HG03571 (cell line): ENCODE results near the gene ROMO1.
"Not testable (repeated sequence)": the region's sequence is repeated elsewhere in the genome, so short reads cannot be mapped to it uniquely, and the experiment has no call there.

ENCODE experiments used
- ATAC-seq: cut with Tn5 transposase; IDR thresholded peaks from one replicate; pipeline ENCODE4 v1.9.1; 2021; ENCODE audit not compliant: unreplicated experiment

The ROMO1 gene

GRCh38 chr20:35709259-35709658, 10.1 kb downstream of the ROMO1 start:
- ATAC-seq: no peak

DNA sequence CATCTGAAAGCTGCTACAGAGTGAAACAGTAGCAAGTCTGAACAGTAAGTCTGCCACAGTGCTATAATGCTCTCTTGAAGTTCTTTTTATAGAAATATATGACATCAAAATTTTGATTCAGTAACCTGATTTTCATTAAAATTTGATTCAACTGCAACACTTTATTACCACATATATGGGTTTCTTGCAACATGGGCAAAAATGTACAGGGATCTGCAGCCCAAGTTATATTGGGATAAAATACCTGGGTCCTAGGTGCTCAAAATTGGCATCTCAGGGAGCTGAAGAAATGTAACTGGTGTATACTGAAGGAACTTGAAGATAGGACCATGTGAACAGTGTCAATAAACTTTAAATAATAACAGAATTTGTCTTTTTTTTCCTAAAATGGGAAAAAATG, 10.8 kb downstream of the ROMO1 start:
- ATAC-seq: no peak

GRCh38 chr20:35710884-35711587, 11.8 kb downstream of the ROMO1 start:
- no peak for ATAC-seq

DNA sequence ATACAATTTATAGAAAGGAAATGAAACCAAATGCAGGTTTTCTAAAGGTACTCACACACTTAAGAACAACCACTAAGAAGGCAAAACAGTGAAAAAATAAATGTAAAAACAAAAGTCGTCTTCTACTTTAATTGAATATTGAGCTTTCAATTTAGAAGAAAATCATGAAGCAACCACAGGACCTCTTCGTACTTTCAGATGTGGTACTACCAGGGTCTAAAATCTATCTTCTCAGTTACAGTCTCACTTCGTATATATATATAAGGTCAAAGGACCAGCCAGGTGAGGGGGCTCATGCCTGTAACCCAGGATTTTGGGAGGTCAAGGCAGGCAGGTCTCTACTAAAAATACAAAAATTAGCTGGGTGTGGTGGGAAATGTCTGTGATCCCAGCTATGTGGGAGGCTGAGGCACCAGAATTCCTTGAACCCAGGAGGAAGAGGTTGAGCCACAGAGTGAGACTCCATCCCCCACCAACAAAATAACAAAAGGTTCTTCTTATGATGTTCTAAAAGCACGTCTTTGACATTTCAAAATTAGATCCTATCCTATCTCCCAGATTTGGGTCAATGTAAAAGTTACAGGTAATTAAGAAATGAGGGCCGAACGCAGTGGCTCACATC, 12.5 kb downstream of the ROMO1 start:
- no peak for ATAC-seq

- ATAC-seq: not testable (repeated sequence)
Measured at GRCh38 chr20:35713120-35713519, 13.9 kb downstream of the ROMO1 start.

DNA sequence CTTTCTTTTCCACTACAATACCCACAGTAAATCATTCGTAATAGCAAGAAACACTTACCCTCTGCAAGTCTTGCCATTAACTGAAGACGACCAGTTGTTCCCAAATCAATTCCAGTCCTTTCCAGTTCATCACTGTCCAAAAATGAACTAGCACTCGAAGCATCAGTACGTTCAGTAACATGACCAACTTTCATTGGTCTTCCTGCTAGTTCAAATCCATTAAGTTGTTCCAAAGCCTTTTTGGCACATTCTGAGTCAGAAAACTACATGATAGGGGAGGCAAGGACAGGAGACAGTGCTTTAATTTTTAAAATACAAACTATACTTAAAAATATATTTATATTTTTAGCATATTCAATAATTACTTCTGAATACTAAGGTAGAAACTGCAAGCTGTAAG, 14.9 kb downstream of the ROMO1 start:
- ATAC-seq: no peak

DNA sequence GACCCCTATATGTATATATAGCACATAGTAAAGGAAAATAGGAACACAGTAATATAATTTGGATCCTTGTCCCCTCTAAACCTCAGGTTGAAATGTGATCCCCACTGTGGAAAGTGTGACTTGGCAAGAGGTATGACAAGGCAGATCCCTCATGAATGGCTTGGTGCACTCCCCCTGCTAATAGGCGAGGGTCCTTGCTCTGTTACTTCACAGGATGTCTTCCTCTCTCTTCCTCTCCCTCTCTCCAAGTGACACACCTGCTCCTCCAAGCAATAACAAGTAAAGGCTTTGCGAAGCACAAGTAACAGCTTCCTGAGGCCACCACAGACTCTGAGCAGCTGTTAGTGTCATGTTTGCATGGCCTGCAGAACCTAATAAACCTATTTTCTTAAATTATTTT, 16.4 kb downstream of the ROMO1 start:
- no peak for ATAC-seq

GRCh38 chr20:35716330-35716729, 17.1 kb downstream of the ROMO1 start:
- ATAC-seq: no peak

GRCh38 chr20:35718321-35718720, 19.1 kb downstream of the ROMO1 start:
- ATAC-seq: not testable (repeated sequence)

- ATAC-seq: no peak
Measured at GRCh38 chr20:35718972-35719635, 19.9 kb downstream of the ROMO1 start.

DNA sequence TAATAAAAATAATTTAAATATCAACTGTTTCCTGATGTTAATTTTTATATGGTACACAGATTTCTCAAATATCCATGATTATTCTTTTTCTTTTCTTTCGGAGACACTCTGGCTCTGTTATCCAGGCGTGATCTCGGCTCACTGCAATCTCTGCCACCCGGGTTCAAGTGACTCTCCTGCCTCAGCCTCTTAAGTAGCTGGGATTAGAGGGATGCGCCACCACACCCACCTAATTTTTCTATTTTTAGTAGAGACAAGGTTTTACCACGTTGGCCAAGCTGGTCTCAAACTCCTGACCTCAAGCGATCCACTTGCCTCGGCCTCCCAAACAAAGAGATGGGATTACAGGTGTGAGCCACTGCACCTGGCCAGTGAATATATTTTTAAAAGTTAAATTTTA, 20.5 kb downstream of the ROMO1 start:
- no peak for ATAC-seq

GRCh38 chr20:35720165-35721123, 21.2 kb downstream of the ROMO1 start:
- no peak for ATAC-seq

DNA sequence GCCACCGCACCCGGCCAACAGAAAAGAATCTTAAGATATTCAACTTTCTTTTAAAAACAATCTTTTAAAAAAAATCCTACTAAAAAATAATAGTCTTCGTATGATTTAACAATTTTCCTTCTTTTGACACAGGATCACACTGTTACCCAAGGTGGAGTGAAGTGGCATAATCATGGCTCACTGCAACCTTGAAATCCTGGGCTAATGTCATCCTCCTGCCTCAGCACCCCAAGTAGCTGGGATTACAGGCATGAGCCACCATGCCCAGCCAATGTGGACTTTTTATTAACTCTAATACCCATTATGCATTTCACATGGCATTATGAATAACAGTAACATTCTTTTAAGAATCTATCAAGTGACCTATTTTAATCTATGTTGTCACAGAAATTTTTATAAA, 22.0 kb downstream of the ROMO1 start:
- ATAC-seq: no peak

DNA sequence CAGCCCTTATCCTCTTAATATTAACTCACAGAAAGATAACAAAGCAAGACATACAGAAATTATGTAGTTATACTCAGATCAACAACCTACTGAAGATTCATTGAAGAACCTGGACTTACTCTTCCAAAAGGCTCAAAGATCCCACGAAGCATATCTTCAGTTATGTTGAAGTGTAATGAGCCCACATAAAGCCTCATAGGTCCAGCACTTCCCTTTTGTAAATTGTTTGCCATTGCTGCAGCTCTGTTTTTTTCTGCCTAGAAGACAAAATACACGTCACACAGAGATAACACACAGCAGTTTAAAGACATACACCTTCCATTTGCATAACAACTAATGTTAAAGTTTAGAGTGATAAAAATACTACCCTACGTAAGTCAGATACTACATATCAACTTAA, 22.4 kb downstream of the ROMO1 start:
- no peak for ATAC-seq

- ATAC-seq: not testable (repeated sequence)
Measured at GRCh38 chr20:35723275-35723639, 24.1 kb downstream of the ROMO1 start.

GRCh38 chr20:35723652-35724320, 24.6 kb downstream of the ROMO1 start:
- ATAC-seq: not testable (repeated sequence)

DNA sequence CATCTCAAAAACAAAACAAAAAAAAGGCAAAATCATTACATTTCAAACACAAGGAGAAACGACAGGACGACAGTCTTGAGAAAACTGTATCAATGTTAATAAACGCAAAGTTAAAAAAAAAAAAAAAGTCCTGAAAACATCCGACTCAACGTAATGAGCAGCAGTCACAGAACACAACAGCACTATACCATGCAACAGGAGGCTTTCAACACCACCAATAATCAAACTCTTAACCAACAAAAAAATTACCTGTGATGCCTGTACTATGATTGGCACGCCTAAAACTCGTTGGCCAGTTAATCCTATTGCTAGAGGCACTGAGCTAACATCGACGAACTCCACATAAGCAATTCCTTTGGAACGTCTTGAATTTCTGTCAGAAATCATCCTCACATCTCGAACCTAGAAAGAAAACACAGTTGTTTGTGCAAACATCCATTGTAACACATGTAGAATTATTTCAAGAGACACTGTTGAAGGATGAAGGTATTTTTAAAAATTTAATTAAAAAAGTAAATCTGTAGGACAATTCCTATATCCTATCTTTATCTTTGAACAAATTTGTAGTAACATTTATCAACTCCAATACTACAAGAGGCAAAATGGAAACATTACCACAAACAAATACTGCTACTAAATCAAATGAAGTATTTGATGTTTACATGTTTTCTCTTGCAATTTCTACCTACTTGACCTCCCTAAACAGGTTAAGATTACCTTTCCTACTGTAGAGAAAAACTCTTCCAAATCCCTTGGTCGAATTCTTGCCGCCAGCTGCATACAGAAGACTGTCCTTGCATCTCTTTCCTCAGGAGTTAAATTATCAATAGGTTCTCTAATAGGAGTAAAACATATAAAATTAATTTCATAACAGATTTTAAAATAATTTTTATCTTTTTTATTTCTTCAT, 25.4 kb downstream of the ROMO1 start:
- no peak for ATAC-seq

- ATAC-seq: no peak
Measured at GRCh38 chr20:35726842-35727711, 27.9 kb downstream of the ROMO1 start.
